H9 (cell line): Measurements from ENCODE around the gene FSTL4. TPM values are rescaled to one million over a fixed set of nuclear protein-coding genes. Genes with fewer than 3 reads are reported as not detected.

Source experiments
- DNase-seq: peaks from one replicate; pipeline ENCODE4 v3.0.0-alpha.2; 2017
- H2AFZ ChIP-seq: one replicate; pipeline ENCODE4 v1.6.1; 2013; ENCODE audit warnings: mild to moderate bottlenecking, low read length, control low read depth, moderate library complexity
- H2AK5ac ChIP-seq: 2 replicates; pipeline ENCODE4 v1.6.1; 2013; ENCODE audit warnings: low read length, control low read depth, mixed read lengths; ENCODE audit not compliant: insufficient read length
- H2BK120ac ChIP-seq: one replicate; pipeline ENCODE4 v1.6.1; 2013; ENCODE audit warnings: low read depth, mild to moderate bottlenecking, low read length, control low read depth, inconsistent platforms; ENCODE audit not compliant: poor library complexity, severe bottlenecking
- H2BK12ac ChIP-seq: 2 replicates; pipeline ENCODE4 v1.6.1; 2013; ENCODE audit warnings: low read length, control low read depth, mixed read lengths, low read depth; ENCODE audit not compliant: insufficient read length
- H2BK15ac ChIP-seq: 2 replicates; pipeline ENCODE4 v1.6.1; 2013; ENCODE audit warnings: low read depth, low read length, control low read depth
- H2BK20ac ChIP-seq: one replicate; pipeline ENCODE4 v1.6.1; 2013; ENCODE audit warnings: low read depth, mild to moderate bottlenecking, low read length, control low read depth, inconsistent platforms; ENCODE audit not compliant: poor library complexity, severe bottlenecking
- H2BK5ac ChIP-seq: 2 replicates; pipeline ENCODE4 v1.6.1; 2013; ENCODE audit warnings: low read length, control low read depth, mixed read lengths; ENCODE audit not compliant: insufficient read length
- H3K14ac ChIP-seq: 2 replicates; pipeline ENCODE4 v1.6.1; 2013; ENCODE audit warnings: low read length, control low read depth; ENCODE audit not compliant: insufficient read depth
- H3K18ac ChIP-seq: 2 replicates; pipeline ENCODE4 v1.6.1; 2013; ENCODE audit warnings: low read depth, mild to moderate bottlenecking, mixed read lengths, low read length, control low read depth; ENCODE audit not compliant: insufficient read length
- H3K23ac ChIP-seq: 2 replicates; pipeline ENCODE4 v1.6.1; 2013; ENCODE audit warnings: low read length, control low read depth, mixed read lengths, low read depth; ENCODE audit not compliant: insufficient read length
- H3K23me2 ChIP-seq: 2 replicates; pipeline ENCODE4 v1.6.1; 2013; ENCODE audit warnings: low read depth, mild to moderate bottlenecking, mixed read lengths, low read length, control low read depth; ENCODE audit not compliant: insufficient read length, poor library complexity, severe bottlenecking
- H3K27ac ChIP-seq: 2 replicates; pipeline ENCODE4 v1.5.1; 2013; ENCODE audit warnings: low read length, control low read depth, mixed read lengths, low read depth; ENCODE audit not compliant: insufficient read length
- H3K27me3 ChIP-seq: 2 replicates; pipeline ENCODE4 v1.6.1; 2013; ENCODE audit warnings: low read length, control low read depth, inconsistent platforms; ENCODE audit not compliant: insufficient read depth
- H3K4ac ChIP-seq: 2 replicates; pipeline ENCODE4 v1.6.1; 2013; ENCODE audit warnings: low read depth, mild to moderate bottlenecking, control low read depth, inconsistent platforms, low read length, moderate library complexity
- H3K4me1 ChIP-seq: 2 replicates; pipeline ENCODE4 v1.6.1; 2013; ENCODE audit warnings: low read length, control low read depth, inconsistent platforms; ENCODE audit not compliant: insufficient read depth
- H3K4me2 ChIP-seq: 2 replicates; pipeline ENCODE4 v1.6.1; 2013; ENCODE audit warnings: low read length, control low read depth, mixed read lengths; ENCODE audit not compliant: insufficient read length, insufficient read depth
- H3K56ac ChIP-seq: 2 replicates; pipeline ENCODE4 v1.6.1; 2013; ENCODE audit warnings: low read depth, mild to moderate bottlenecking, mixed read lengths, low read length, control low read depth; ENCODE audit not compliant: insufficient read length
- H3K79me1 ChIP-seq: 2 replicates; pipeline ENCODE4 v1.6.1; 2013; ENCODE audit warnings: low read depth, mild to moderate bottlenecking, moderate library complexity, low read length, control low read depth, inconsistent platforms; ENCODE audit not compliant: insufficient read depth, poor library complexity, severe bottlenecking
- H3K79me2 ChIP-seq: 2 replicates; pipeline ENCODE4 v1.6.1; 2013; ENCODE audit warnings: low read length, control low read depth, inconsistent platforms; ENCODE audit not compliant: insufficient read depth
- H3K9ac ChIP-seq: 2 replicates; pipeline ENCODE4 v1.6.1; 2013; ENCODE audit warnings: low read length, control low read depth, mixed read lengths; ENCODE audit not compliant: insufficient read length; ENCODE audit errors: extremely low read depth
- H3K9me3 ChIP-seq: one replicate; pipeline ENCODE4 v1.6.1; 2013; ENCODE audit warnings: low read depth, low read length, inconsistent platforms; ENCODE audit not compliant: control insufficient read depth
- H3T11ph ChIP-seq: one replicate; pipeline ENCODE4 v1.6.1; 2013; ENCODE audit warnings: mild to moderate bottlenecking, low read length, control low read depth, inconsistent platforms
- H4K20me1 ChIP-seq: one replicate; pipeline ENCODE4 v1.6.1; 2013; ENCODE audit not compliant: control insufficient read depth, insufficient read length, insufficient read depth
- H4K5ac ChIP-seq: 2 replicates; pipeline ENCODE4 v1.6.1; 2013; ENCODE audit warnings: low read depth, mild to moderate bottlenecking, mixed read lengths, low read length, control low read depth; ENCODE audit not compliant: insufficient read length
- H4K8ac ChIP-seq: replicated peaks from 2 replicates; pipeline ENCODE4 v1.6.1; 2013; ENCODE audit warnings: low read length, control low read depth, mixed read lengths, low read depth; ENCODE audit not compliant: insufficient read length
- H4K91ac ChIP-seq: 2 replicates; pipeline ENCODE4 v1.6.1; 2013; ENCODE audit warnings: low read depth, mild to moderate bottlenecking, moderate library complexity, mixed read lengths, low read length, control low read depth; ENCODE audit not compliant: insufficient read length
- H3K27ac Mint-ChIP-seq, 3 experiments: 2 replicates in 2 of 3; 3 replicates in 1 of 3; pipeline ENCODE4 v1.8.0; 2020 to 2021; ENCODE audit warnings: mixed read lengths in 3 of 3, mild to moderate bottlenecking in 1 of 3, moderate library complexity in 1 of 3
- H3K27me3 Mint-ChIP-seq: 2 replicates; pipeline ENCODE4 v1.8.0; 2021; ENCODE audit warnings: low read depth, mild to moderate bottlenecking, moderate library complexity, mixed read lengths
- H3K36me3 Mint-ChIP-seq, 3 experiments: 2 replicates in 2 of 3; 3 replicates in 1 of 3; pipeline ENCODE4 v1.8.0; 2020 to 2021; ENCODE audit warnings: low read depth in 3 of 3, mixed read lengths in 3 of 3; ENCODE audit not compliant: insufficient read depth in 1 of 3
- H3K4me1 Mint-ChIP-seq, 2 experiments: 2 replicates each; pipeline ENCODE4 v1.8.0; 2020; ENCODE audit warnings: mixed read lengths in 2 of 2
- H3K4me3 Mint-ChIP-seq, 2 experiments: 2 replicates in 1 of 2; 3 replicates in 1 of 2; pipeline ENCODE4 v1.8.0; 2020 to 2021; ENCODE audit warnings: mild to moderate bottlenecking in 2 of 2, mixed read lengths in 2 of 2, moderate library complexity in 1 of 2
- H3K9me3 Mint-ChIP-seq, 2 experiments: 2 replicates in 1 of 2; 3 replicates in 1 of 2; pipeline ENCODE4 v1.8.0; 2020; ENCODE audit warnings: mild to moderate bottlenecking in 2 of 2, mixed read lengths in 2 of 2, moderate library complexity in 1 of 2
- WGBS: extraction: QIAGEN DNeasy Blood & Tissue Kit; methylation state at CpG from one replicate; pipeline ENCODE4 v1.1.7; 2013; ENCODE audit warnings: missing lambda C conversion rate, low lambda C conversion rate, mixed read lengths; ENCODE audit not compliant: insufficient read length; ENCODE audit errors: extremely low coverage; 5-methylcytosine and 5-hydroxymethylcytosine counted together
- total RNA-seq: library from RNA; stranded (reverse); gene quantifications from 2 replicates; pipeline ENCODE4 v1.2.1, GENCODE V29; 2021
- TF ChIP-seq, protein P1 (sequence below): fragments of 200-600 bp; sonication (generic); conservative IDR thresholded peaks from 3 replicates; pipeline ENCODE4 v1.8.0; 2021; ENCODE audit warnings: antibody characterized with exemption, mild to moderate bottlenecking

Gene FSTL4
- total RNA-seq, 1 experiment from 2014 or later: 5.7 TPM

DNA sequence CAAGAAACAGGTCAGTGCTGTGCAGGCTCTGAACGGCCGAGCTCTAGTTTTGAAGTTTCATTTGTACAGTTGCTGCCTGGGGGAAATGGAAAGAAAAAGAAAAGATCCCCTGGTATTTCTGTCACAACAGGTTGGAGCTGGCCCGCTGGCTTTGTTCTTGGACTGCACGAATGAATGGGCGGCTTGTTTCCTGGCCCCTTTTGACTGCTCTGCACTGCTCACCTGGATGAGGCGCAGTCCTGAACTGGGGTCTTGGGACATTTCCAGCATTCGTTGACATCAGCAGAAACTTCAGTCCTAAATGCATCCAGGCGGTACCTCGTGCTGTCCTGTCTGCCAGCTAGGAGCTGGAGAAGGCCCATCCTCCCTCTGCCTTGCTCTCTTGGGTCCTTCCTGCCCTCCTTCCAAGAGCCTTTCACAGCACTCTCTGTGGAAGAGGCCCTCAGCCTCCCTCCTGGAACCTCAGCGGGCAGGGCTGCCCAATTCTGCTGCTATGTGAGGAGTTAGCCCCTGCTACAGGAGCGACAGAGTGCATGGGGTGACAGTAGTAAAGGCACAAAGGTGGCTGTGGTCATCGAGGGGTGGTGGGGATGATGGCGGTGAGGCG is 189.2 kb downstream of the FSTL4 start:
- no peak overlapping the region for H3K9ac ChIP-seq
- H3K4ac ChIP-seq: no peak overlapping the region
- H3K4me1 ChIP-seq: peaks cover 25% of the 10 kb centered on the region
- no peaks in the 10 kb centered on the region for H3K79me1 ChIP-seq
- no peaks in the 10 kb centered on the region; the same call in 1 of the 2 replicates for H3K27me3 ChIP-seq
- Mint-ChIP-seq H3K36me3 (peaks cover 0 to 2% (median 0%) of the 10 kb centered on the region in 3 experiments; a peak in 1 of 7 replicates), H3K27ac (no peak overlapping the region; a peak in 1 of 7 replicates), H3K4me1 (peaks cover 46 to 49% of the 10 kb centered on the region in 2 experiments), H3K9me3 (peaks cover 2 to 3% of the 10 kb centered on the region in 2 experiments; a peak in 4 of 5 replicates), H3K4me3 (no peak overlapping the region), H3K27me3 (peaks cover 40% of the 10 kb centered on the region)
- no peak overlapping the region for H4K91ac ChIP-seq
- no peaks in the 10 kb centered on the region for H3K23me2 ChIP-seq
- H2BK5ac ChIP-seq: no peak overlapping the region
- no peak overlapping the region for H3K14ac ChIP-seq
- H3K18ac ChIP-seq: no peak overlapping the region
- no peak overlapping the region for H2AFZ ChIP-seq
- no peak overlapping the region for H3K23ac ChIP-seq
- no peaks in the 10 kb centered on the region for H3K9me3 ChIP-seq
- H2BK120ac ChIP-seq: no peak overlapping the region
- TF ChIP-seq, protein P1, sequence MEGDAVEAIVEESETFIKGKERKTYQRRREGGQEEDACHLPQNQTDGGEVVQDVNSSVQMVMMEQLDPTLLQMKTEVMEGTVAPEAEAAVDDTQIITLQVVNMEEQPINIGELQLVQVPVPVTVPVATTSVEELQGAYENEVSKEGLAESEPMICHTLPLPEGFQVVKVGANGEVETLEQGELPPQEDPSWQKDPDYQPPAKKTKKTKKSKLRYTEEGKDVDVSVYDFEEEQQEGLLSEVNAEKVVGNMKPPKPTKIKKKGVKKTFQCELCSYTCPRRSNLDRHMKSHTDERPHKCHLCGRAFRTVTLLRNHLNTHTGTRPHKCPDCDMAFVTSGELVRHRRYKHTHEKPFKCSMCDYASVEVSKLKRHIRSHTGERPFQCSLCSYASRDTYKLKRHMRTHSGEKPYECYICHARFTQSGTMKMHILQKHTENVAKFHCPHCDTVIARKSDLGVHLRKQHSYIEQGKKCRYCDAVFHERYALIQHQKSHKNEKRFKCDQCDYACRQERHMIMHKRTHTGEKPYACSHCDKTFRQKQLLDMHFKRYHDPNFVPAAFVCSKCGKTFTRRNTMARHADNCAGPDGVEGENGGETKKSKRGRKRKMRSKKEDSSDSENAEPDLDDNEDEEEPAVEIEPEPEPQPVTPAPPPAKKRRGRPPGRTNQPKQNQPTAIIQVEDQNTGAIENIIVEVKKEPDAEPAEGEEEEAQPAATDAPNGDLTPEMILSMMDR: no peak
- no CpG with 5 or more reads among the region's 14 CpGs for WGBS
- no peak overlapping the region for H4K8ac ChIP-seq
- no peak overlapping the region for H2AK5ac ChIP-seq
- DNase-seq: no peak
- H4K5ac ChIP-seq: no peak overlapping the region
- H3K56ac ChIP-seq: no peak overlapping the region
- no peak overlapping the region for H3K27ac ChIP-seq
- H3K79me2 ChIP-seq: no peaks in the 10 kb centered on the region
- H2BK15ac ChIP-seq: no peak overlapping the region
- H3K4me2 ChIP-seq: no peak overlapping the region
- H3T11ph ChIP-seq: no peak overlapping the region
- no peak overlapping the region for H2BK20ac ChIP-seq
- H4K20me1 ChIP-seq: no peaks in the 10 kb centered on the region
- no peak overlapping the region for H2BK12ac ChIP-seq
